GM21447 (cell line): ENCODE data around the gene COG2.
"Not testable (repeated sequence)": the region's sequence is repeated elsewhere in the genome, so short reads cannot be mapped to it uniquely, and the experiment has no call there.

Experiments
- ATAC-seq: cut with Tn5 transposase; IDR thresholded peaks from one replicate; pipeline ENCODE4 v1.9.1; 2021; ENCODE audit not compliant: unreplicated experiment

The COG2 gene

DNA sequence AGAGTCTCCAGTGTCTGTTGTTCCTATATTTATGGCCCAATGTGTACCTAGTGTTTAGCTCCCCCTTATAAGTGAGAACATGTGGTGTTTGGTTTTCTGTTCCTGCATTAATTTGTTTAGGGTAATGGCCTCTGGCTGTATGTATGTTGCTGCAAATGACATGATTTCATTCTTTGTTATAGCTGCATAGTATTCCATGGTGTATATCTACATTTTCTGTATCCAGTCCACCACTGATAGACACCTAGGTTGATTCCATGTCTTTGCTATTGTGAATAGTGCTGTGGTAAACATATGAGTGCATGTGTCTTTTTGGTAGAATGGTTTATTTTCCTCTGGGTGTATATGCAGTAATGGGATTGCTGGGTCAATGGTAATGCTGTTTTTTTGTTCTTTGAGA is 56.7 kb downstream of the COG2 start:
- ATAC-seq: not testable (repeated sequence)

DNA sequence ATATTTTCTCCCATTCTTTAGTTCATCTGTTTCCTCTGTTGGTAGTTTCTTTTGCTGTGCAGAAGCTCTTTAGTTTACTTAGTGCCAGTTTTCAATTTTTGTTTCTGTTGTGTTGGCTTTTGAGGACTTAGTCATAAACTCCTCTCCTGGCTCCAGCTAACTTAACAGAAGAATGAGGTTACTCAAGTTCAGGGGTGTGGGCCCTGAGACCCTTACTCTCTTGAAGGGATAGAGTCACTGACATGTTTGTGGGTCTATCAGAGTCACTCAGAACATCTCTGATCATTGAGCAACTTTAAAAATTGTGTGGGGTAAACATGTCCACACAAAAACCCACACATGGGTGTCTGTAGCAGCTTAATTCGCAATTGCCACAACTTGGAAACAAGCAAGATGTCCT is 57.4 kb downstream of the COG2 start:
- ATAC-seq: no peak

- ATAC-seq: no peak
These were observed 57.9 kb downstream of the COG2 start for GRCh38 chr1:230700132-230700531.

GRCh38 chr1:230701434-230701833 is 59.2 kb downstream of the COG2 start:
- no peak for ATAC-seq

GRCh38 chr1:230701895-230702768 is 59.9 kb downstream of the COG2 start:
- ATAC-seq: no peak

DNA sequence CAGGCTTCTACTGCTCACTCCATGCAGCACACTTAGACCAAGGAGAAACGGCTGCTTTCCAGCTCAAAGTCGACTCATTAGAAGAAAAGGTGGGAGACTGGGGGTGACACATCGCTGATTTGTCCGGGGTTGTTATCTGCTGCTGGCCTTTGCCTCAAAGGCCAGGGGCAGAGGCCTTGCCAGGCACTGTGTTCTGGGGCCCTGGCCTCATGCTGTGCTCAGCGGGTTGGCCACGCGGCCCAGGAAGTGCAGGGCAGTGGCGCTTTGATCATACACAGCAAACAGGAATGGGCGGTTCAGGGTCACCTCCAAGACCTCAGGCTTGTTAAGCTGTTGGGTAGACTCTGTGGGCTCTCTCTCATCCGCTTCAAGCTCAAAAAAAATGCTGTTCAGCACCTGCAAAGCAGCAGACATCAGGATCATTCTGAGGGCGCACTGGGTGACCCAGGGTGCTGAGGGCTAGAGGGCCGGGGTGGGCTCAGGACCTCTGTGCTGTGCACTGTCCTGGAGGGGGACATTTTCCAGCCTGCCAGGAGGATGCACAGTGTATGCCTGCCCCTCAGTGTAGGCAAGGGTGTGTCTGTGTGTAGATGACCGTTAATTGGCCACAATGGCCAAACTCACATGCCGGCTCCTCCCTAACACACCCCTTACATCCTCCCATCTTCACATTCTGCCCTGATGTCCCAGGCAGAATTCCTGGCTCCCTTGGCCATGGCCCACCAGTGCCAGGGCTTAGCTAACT is 60.8 kb downstream of the COG2 start:
- no peak for ATAC-seq

DNA sequence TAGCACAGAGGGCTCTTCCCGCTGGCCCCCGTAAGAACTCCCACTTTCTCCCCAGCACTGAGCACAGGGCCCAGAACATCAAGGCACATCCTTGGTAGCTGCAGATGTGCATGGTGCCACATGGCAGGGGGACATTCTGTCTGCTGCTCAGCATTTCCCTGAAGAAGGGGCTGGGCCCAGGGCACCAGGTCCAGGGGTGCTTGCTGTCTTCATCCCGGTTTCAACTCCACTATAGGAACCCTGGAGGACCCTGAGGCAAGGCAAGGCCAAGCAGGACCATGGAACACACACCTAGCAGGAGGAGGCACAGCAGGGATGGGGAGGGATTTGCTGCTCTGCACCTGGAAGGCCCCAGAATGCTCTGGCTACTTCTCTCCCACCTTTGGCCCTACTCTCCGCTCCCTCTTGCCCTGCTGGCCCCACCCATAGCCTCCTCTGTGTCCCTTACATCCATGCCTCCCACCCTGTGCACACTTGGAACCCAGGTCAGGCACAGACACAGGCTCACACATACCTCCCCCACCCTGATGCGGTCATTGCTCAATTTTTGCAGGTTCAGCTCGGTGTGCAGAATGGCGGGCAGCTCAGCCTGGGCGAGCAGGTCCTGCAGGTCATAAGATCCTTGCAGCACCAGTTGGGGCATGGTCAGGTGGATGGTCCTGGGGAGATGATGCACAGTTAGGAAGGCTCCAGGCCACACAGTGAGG is 61.6 kb downstream of the COG2 start:
- no peak for ATAC-seq

DNA sequence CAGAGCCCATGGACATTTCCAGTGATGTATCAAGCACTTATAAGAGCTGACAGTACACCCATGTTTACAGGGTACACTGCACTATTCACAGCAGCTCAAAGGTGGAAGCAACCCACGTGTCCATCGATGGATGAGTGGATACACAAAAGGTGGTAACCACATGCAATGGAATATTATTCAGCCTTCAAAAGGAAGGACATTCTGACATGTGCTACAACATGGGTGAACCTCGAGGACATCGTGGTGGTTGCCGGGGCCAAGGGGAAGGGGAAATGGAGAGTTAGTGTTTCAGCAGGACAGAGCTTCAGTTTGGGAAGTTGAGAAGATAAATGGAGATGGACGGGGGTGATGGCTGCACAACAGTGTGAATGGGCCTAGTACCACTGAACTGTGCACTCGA is 62.5 kb downstream of the COG2 start:
- ATAC-seq: no peak

DNA sequence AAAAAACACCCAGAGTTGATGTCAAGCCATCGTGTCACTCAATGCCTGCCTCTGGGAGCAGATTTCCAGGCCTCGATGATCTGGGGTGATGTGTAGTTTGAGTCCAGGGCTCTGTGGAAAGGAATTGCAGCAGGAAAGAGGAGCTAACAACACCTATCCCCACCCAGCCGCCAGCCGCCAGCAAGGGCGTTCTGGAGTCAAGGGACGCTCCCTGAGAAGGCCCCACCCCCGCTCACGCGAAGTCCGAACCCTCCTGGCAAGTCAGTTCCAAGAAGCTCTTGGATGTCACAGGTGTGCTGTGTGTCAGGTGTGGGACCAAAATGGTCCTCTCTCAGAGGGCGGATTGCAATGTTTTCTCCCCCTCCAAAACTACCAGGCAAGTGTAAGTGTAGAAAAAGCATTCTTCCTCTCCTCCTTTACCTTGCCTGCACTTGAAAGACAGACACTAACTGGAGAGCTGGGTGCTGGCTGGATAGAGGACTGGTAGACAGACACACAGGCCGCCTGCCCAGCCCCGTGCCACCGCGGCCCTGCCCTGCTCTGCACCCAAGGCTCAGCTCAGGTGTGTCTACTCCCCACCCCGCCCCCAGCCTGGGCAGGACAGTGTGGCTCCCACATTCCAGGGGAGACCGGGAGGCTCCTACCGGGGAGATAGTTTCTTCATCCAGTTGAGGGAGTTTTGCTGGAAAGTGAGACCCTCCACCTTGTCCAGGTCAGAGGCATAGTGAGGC is 63.2 kb downstream of the COG2 start:
- no peak for ATAC-seq

GRCh38 chr1:230706020-230706699 is 63.9 kb downstream of the COG2 start:
- ATAC-seq: no peak

GRCh38 chr1:230706887-230707731 is 64.8 kb downstream of the COG2 start:
- ATAC-seq: no peak

GRCh38 chr1:230707732-230708630 is 65.7 kb downstream of the COG2 start:
- no peak for ATAC-seq

GRCh38 chr1:230708631-230709580 is 66.6 kb downstream of the COG2 start:
- no peak for ATAC-seq

GRCh38 chr1:230709619-230710542 is 67.6 kb downstream of the COG2 start:
- no peak for ATAC-seq

DNA sequence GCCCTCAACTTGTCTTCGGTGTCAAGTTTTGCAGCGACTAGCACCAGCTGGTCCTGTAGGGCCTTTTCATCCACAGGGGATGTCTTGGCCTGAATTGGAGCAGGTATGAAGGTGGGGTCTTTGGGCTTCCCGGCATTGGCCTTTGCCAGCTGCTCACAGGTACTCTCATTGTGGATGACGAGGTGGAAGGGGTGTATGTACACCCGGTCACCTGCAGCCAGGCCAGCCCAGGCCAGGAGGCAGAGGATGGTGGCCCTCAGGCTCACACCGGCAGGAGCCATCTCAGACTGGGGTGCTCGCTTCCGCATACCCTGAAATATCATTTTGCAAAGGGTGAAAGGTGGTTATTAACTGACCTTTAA is 68.2 kb downstream of the COG2 start:
- no peak for ATAC-seq

- no peak for ATAC-seq
These were observed 69.0 kb downstream of the COG2 start for GRCh38 chr1:230711245-230711644.
